Body of pancreas (tissue), 4 donors: Measurements from ENCODE around the gene TSR1. TPM values are rescaled to one million over a fixed set of nuclear protein-coding genes. Genes with fewer than 3 reads are reported as not detected.

Source experiments
- ATAC-seq: fragments of 150-250 bp; one replicate; pipeline ENCODE4 v1.9.1; 2016
- DNase-seq, 4 donors: peaks; one replicate each; pipeline ENCODE4 v3.0.0-alpha.2; 2019
- H3K27ac ChIP-seq, 4 donors: fragments of 200-600 bp; sonication (generic); 1 replicate in 3 of 4; 2 replicates in 1 of 4; pipeline versions ENCODE4 v1.5.1 to v1.6.1; 2016 to 2019; ENCODE audit warnings: mild to moderate bottlenecking in 1 of 4, mixed read lengths in 1 of 4, moderate library complexity in 1 of 4
- H3K27me3 ChIP-seq, 2 donors: fragments of 200-600 bp; sonication (generic); one replicate each; pipeline ENCODE4 v1.6.0; 2016; ENCODE audit warnings: mild to moderate bottlenecking in 1 of 2
- H3K36me3 ChIP-seq, 2 donors: fragments of 200-600 bp; sonication (generic); replicated peaks in 1 of 2; 2 replicates each; pipeline ENCODE4 v1.5.1; 2016; ENCODE audit warnings: low read depth in 2 of 2; ENCODE audit not compliant: insufficient read depth in 1 of 2
- H3K4me1 ChIP-seq: fragments of 200-600 bp; sonication (generic); one replicate; pipeline ENCODE4 v1.6.0; 2016
- H3K4me3 ChIP-seq, 2 donors: fragments of 200-600 bp; sonication (generic); 1 replicate in 1 of 2; 2 replicates in 1 of 2; pipeline ENCODE4 v1.5.1; 2016 to 2019
- H3K9me3 ChIP-seq, 3 donors: fragments of 200-600 bp; sonication (generic); 1 replicate in 2 of 3; 2 replicates in 1 of 3; pipeline ENCODE4 v1.5.1; 2016
- CTCF ChIP-seq, 7 experiments: fragments of 450-650 bp in 4 of 7; fragments of 200-600 bp in 3 of 7; sonication (generic) in 3 of 7; IDR thresholded peaks; one replicate each; pipeline ENCODE4 v1.5.1; 2016 to 2019; ENCODE audit warnings: antibody characterized with exemption in 7 of 7
- POLR2A ChIP-seq, 3 donors: fragments of 450-650 bp; IDR thresholded peaks; one replicate each; pipeline ENCODE4 v1.6.1; 2016; ENCODE audit warnings: antibody characterized with exemption in 3 of 3, mild to moderate bottlenecking in 2 of 3
- WGBS, 2 donors: methylation state at CpG; one replicate each; pipeline ENCODE4 v1.1.5; 2017; 5-methylcytosine and 5-hydroxymethylcytosine counted together
- intact Hi-C: fragments of 100-400 bp; cut with DNase I; formaldehyde crosslinking; loops from one replicate; pipeline ENCODE4 v1.15.1; 2023
- total RNA-seq, 2 donors: library from RNA; depleted of rRNA; stranded (reverse); fragments of >200 nt; gene quantifications; one replicate each; pipeline ENCODE4 v1.1.0, GENCODE V29; 2016

Gene TSR1
- total RNA-seq, 2 donors from 2014 or later = 24.9 to 59.3 TPM

- ATAC-seq (no peak), DNase-seq (no peak)
- intact Hi-C loops = no loop called here
- no peaks in the 10 kb centered on the region for H3K36me3 ChIP-seq
- WGBS, 2 donors = 90 to 92% methylated on average over 5 of the region's 5 CpGs
- peaks cover 19% of the 10 kb centered on the region for H3K4me1 ChIP-seq
- H3K4me3 ChIP-seq = no peak overlapping the region
- no peak for TF ChIP-seq POLR2A (IDR thresholded peaks at IDR 0.05)
- H3K9me3 ChIP-seq = no peaks in the 10 kb centered on the region
- H3K27me3 ChIP-seq = no peaks in the 10 kb centered on the region
- H3K27ac ChIP-seq = no peak overlapping the region
These were observed 23.5 kb downstream of the TSR1 start for GRCh38 chr17:2312736-2313135.

- DNase-seq = peak; percentile 72 to 85 (median 74)
- H3K36me3 ChIP-seq = no peaks in the 10 kb centered on the region
- 26 to 34% methylated on average over 6 of the region's 6 CpGs for WGBS, 2 donors
- intact Hi-C loops = no loop called here
- H3K27me3 ChIP-seq = no peaks in the 10 kb centered on the region
- H3K4me3 ChIP-seq = no peak overlapping the region
- peak overlapping the region; percentile 27 to 77 (median 61) for H3K27ac ChIP-seq
- TF ChIP-seq CTCF (IDR thresholded peaks at IDR 0.05) = no peak
- TF ChIP-seq POLR2A (IDR thresholded peaks at IDR 0.05) = no peak
- no peaks in the 10 kb centered on the region for H3K9me3 ChIP-seq
- ATAC-seq = peak; percentile 93
- H3K4me1 ChIP-seq = peaks cover 20% of the 10 kb centered on the region
These were observed 26.7 kb downstream of the TSR1 start for GRCh38 chr17:2309338-2310154.

- Histone ChIP-seq H3K27ac (no peak overlapping the region), H3K27me3 (no peaks in the 10 kb centered on the region), H3K4me1 (peaks cover 34% of the 10 kb centered on the region), H3K36me3 (no peaks in the 10 kb centered on the region), H3K9me3 (no peaks in the 10 kb centered on the region), H3K4me3 (no peak overlapping the region)
- DNase-seq (no peak), ATAC-seq (no peak)
- TF ChIP-seq POLR2A (IDR thresholded peaks at IDR 0.05) = no peak
- no peak for TF ChIP-seq CTCF (IDR thresholded peaks at IDR 0.05)
- intact Hi-C loops = no loop called here
- 84 to 89% methylated on average over 4 of the region's 4 CpGs for WGBS, 2 donors
These were observed 31.3 kb downstream of the TSR1 start for GRCh38 chr17:2304931-2305330.

- Histone ChIP-seq H3K27me3 (no peaks in the 10 kb centered on the region), H3K27ac (peak within 1 kb of the TSS; percentile 80 to 92 (median 87)), H3K36me3 (no peaks in the 10 kb centered on the region), H3K4me1 (peaks cover 21% of the 10 kb centered on the region), H3K4me3 (peak within 1 kb of the TSS; percentile 80 to 83), H3K9me3 (no peaks in the 10 kb centered on the region)
- peak; percentile 92 to 94 (median 93) for DNase-seq
- intact Hi-C loops = no loop called here
- WGBS, 2 donors = 0% methylated on average over 3 to 90 of the region's 108 CpGs
- peak; percentile 94 for ATAC-seq
- TF ChIP-seq POLR2A (IDR thresholded peaks at IDR 0.05) (peak; percentile 31 to 82 (median 80)), CTCF (IDR thresholded peaks at IDR 0.05) (peak in 1 of 7 experiments; percentile 1)
These were observed 32.8 kb downstream of the TSR1 start, which contains the start of the genes SMG6 and SRR for GRCh38 chr17:2303204-2304188. Gene SMG6, minus strand, starts transcription at chr17:2303785. Its CDS starts 65 bp downstream, at chr17:2303720. Gene SRR, plus strand, starts transcription at chr17:2303950. Its CDS starts 11,611 bp downstream, at chr17:2315561.

GRCh38 chr17:2302778-2303203 is 33.5 kb downstream of the TSR1 start:
- H3K27me3 ChIP-seq = no peaks in the 10 kb centered on the region
- H3K27ac ChIP-seq = peak overlapping the region; percentile 80 to 92 (median 87)
- H3K4me1 ChIP-seq = peaks cover 21% of the 10 kb centered on the region
- intact Hi-C loops = no loop called here
- no peak for ATAC-seq
- WGBS, 2 donors = 1% methylated on average over 11 to 12 of the region's 12 CpGs
- peak overlapping the region; percentile 80 to 83 for H3K4me3 ChIP-seq
- H3K36me3 ChIP-seq = no peaks in the 10 kb centered on the region
- no peak for TF ChIP-seq POLR2A (IDR thresholded peaks at IDR 0.05)
- no peak for TF ChIP-seq CTCF (IDR thresholded peaks at IDR 0.05)
- no peak for DNase-seq
- no peaks in the 10 kb centered on the region for H3K9me3 ChIP-seq
